D721Med (cell line): ENCODE data around the gene RAB33A.

Experiments used
- DNase-seq: peaks from one replicate; pipeline ENCODE4 v3.0.0; 2011; ENCODE audit warnings: low spot score; ENCODE audit not compliant: insufficient read length
- FAIRE-seq: peaks from 2 replicates; lab custom pipeline; 2011; peaks lifted over from hg19 to GRCh38; lab: Jason Lieb, UNC
- CTCF ChIP-seq: IDR thresholded peaks from 2 replicates; pipeline ENCODE4 v1.5.1; 2012; ENCODE audit warnings: mild to moderate bottlenecking, control low read depth; ENCODE audit not compliant: insufficient read depth; ENCODE audit errors: missing control alignments

Gene RAB33A

GRCh38 chrX:130170752-130171445 lies 863 bp upstream of the RAB33A start:
- TF ChIP-seq CTCF = no peak
- DNase-seq = peak; percentile 50
- no peak for FAIRE-seq

- FAIRE-seq (no peak), DNase-seq (no peak)
- TF ChIP-seq CTCF = no peak
These were observed 524 bp downstream of the RAB33A start for GRCh38 chrX:130172127-130172845.

GRCh38 chrX:130173190-130173895 lies 1.6 kb downstream of the RAB33A start:
- TF ChIP-seq CTCF = no peak
- DNase-seq (no peak), FAIRE-seq (no peak)

- DNase-seq (no peak), FAIRE-seq (no peak)
- TF ChIP-seq CTCF = no peak
These were observed 2.4 kb downstream of the RAB33A start for GRCh38 chrX:130174045-130174704.

- no peak for TF ChIP-seq CTCF
- FAIRE-seq (no peak), DNase-seq (no peak)
These were observed 3.2 kb downstream of the RAB33A start for GRCh38 chrX:130174937-130175336.

- DNase-seq (no peak), FAIRE-seq (no peak)
- TF ChIP-seq CTCF = no peak
These were observed 4.6 kb downstream of the RAB33A start for GRCh38 chrX:130176354-130176776.
